ENCODE results near the gene PLCB1. TPM values are rescaled to one million over a fixed set of nuclear protein-coding genes. Genes with fewer than 3 reads are reported as not detected.
"Not testable (repeated sequence)": the region's sequence is repeated elsewhere in the genome, so short reads cannot be mapped to it uniquely, and the experiment has no call there.

PLCB1 gene
- total RNA-seq, 1 donor from 2014 or later = 58.5 TPM

- DNase-seq (ENCODE audit: low spot score) (no peak), ATAC-seq (no peak)
- intact Hi-C loops (cut with DNase I) = no loop called here
Measured at GRCh38 chr20:8578161-8578865, 446.2 kb downstream of the PLCB1 start.

DNA sequence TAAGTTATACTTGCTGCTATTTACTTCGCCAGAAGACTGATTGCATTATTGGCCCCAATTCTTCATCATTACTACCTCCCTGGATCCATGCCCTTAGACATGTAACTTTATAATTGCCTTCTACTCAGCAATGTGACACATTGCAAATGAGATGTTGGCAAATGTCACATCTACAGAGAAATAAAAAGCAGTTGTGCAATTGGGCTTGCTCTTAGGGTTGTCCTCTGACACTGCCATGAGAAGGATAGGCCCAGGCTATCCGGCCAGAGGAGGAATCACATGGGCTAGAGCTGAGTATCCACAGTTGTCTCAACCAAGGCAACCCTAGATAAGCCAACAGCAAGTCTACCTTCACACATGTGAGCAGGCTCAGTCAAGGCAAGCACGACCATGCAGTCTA, 447.0 kb downstream of the PLCB1 start:
- DNase-seq (ENCODE audit: low spot score) (no peak), ATAC-seq (peak; percentile 34)
- intact Hi-C loops (cut with DNase I) = no loop called here

GRCh38 chr20:8581446-8582183, 449.5 kb downstream of the PLCB1 start:
- DNase-seq (ENCODE audit: low spot score) = no peak
- intact Hi-C loops (cut with DNase I) = no loop called here
- no peak for ATAC-seq

DNA sequence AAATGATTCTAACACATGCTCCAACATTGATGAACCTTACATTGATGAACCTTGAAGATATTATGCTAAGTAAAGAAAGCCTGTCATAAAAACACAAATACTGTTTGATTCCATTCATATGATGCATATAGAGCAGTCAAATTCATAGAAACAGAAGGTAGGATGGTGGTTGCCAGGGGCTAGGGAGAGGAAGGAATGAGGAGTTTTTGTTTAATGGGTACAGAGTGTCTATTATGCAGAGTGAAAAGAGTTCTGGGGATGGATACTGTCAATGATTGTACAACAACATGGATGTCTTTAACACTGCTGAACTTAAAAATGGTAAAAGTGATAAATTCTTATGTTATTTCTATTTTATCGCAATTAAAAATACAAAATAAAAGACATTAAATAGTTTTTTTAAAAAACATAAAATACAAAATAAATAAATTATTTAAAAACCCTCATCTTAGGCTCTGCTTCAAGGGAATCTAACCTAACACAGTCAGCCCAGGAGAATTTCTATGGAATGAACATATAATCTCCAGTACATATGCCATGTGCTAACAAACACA, 451.0 kb downstream of the PLCB1 start:
- ATAC-seq = no peak

GRCh38 chr20:8583566-8584043, 451.5 kb downstream of the PLCB1 start:
- DNase-seq (ENCODE audit: low spot score) = no peak
- ATAC-seq = no peak
- intact Hi-C loops (cut with DNase I) = no loop called here

More for the DNA sequence above, 451.0 kb downstream of the PLCB1 start:
- intact Hi-C loops (cut with DNase I) = no loop called here
- DNase-seq (ENCODE audit: low spot score) = no peak

GRCh38 chr20:8587251-8587650, 455.2 kb downstream of the PLCB1 start:
- DNase-seq (ENCODE audit: low spot score) = no peak
- intact Hi-C loops (cut with DNase I) = no loop called here
- ATAC-seq = no peak

- intact Hi-C loops (cut with DNase I) = no loop called here
- DNase-seq (ENCODE audit: low spot score) (no peak), ATAC-seq (no peak)
Measured at GRCh38 chr20:8587810-8588209, 455.7 kb downstream of the PLCB1 start.

- ATAC-seq (no peak), DNase-seq (ENCODE audit: low spot score) (no peak)
- intact Hi-C loops (cut with DNase I) = no loop called here
Measured at GRCh38 chr20:8589956-8590355, 457.9 kb downstream of the PLCB1 start.

- DNase-seq (ENCODE audit: low spot score); ATAC-seq; intact Hi-C loops (cut with DNase I): not testable (repeated sequence)
Measured at GRCh38 chr20:8600910-8601541, 469.0 kb downstream of the PLCB1 start.

- ATAC-seq = no peak
- intact Hi-C loops (cut with DNase I) = no loop called here
- no peak for DNase-seq (ENCODE audit: low spot score)
Measured at GRCh38 chr20:8601542-8601912, 469.5 kb downstream of the PLCB1 start.

DNA sequence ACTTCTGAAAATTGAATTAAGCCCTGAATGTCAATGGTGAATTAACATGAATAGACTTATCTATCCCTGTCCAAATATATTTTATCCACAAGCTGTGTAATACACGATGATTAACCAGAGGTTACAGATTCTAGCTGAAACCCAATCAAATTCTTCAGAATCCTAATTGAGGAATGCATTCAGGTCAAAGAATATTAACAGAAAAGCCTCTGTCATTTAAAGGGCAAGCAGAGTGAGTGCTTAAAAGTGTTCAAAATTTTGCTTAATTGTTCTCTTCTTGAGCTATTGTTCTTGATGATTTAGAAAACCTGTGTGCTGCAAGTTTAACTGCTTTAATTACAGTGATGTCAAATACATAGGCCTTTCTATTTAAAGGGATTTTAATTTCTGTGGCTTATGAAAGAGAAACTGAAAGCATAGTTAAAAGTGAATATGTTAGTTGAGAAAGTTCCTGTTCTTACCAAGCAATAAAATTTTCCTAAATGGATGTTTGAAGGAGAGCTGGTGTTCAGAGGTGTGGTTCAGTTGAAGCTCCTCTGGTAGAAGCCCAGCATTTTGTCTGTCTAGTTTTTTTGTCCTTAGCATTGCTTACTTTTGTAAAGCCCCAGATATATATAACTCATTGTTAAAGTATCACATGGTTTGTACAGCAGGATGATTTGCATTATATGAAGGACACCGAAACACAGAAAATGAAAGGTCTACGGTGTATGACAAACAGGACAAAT, 470.5 kb downstream of the PLCB1 start:
- intact Hi-C loops (cut with DNase I) = no loop called here
- ATAC-seq = no peak
- no peak for DNase-seq (ENCODE audit: low spot score)

DNA sequence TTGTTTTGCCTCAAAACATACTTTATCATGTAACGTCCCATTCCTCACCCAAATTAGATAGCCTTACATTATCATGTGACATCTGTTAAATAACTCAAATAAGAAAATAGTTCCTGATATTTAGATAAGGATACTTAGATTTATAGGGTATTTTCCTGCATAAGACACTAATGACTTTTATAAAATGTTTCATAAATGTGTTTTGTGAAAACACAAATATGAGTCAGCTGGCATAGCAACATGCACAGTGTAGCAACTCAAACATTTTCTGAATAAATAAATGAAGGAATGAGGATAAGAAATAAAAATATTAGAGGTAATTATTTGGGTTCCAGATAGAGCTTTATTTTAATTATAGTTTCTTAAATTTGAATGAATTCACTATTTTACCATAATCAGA, 476.4 kb downstream of the PLCB1 start:
- intact Hi-C loops (cut with DNase I) = no loop called here
- ATAC-seq (no peak), DNase-seq (ENCODE audit: low spot score) (no peak)

- intact Hi-C loops (cut with DNase I) = no loop called here
- DNase-seq (ENCODE audit: low spot score) (no peak), ATAC-seq (peak; percentile 41)
Measured at GRCh38 chr20:8616792-8617191, 484.7 kb downstream of the PLCB1 start.

DNA sequence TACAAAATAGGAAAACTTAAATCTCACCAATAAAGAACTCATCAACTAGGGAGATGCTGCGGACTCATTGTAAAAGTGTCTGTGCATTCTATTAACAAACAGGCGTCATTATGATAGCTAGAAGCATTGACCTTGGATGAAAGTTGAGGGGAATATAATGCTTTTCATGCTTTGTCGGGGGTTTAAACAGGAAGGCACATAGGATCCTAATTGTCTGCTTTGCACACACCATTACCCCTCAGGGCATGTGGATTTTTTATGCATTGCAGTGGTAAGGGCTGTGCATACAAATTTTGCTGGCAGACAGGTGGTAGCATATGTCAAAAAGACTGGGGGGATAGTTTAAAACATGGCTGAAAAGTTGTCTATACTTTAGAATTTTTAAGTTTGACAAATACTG, 488.9 kb downstream of the PLCB1 start:
- no peak for ATAC-seq
- intact Hi-C loops (cut with DNase I) = no loop called here
- no peak for DNase-seq (ENCODE audit: low spot score)

DNA sequence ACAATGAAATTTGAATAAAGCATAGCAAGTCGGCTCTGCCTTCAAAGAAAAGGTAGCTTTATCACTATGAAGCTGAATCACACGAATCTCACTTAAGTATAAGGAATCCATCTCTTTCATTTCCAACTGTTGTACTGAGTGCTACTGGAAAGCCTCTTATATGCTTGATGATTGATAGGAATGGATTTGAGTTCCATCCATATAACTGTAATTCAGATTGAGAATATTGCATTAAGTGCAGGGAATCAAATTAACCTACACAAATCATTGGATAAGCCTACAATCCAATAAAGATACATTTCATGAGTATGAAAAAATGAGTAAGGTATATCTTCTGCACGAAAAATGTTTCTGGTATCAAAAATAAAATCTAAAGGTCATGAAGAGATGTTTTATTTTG, 492.0 kb downstream of the PLCB1 start:
- DNase-seq (ENCODE audit: low spot score) (no peak), ATAC-seq (no peak)
- intact Hi-C loops (cut with DNase I) = no loop called here

DNA sequence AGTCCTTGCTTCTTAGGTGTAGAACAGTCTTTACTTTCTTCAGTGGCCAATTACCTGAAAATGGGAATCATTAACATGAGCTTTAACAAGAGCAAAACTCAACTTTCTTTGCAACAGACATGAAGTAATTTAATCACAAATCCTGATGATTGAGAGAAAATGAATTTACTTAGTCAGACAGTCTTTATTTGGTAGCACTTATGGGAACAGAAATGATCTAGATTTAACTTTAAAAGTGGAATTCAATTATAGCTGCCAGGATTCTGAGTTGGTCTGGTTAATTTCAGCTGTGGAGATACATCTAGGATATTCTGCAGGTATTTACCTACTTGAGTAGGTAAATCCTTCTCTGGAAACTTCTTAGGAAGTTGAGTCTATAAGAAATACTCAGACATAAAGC, 492.6 kb downstream of the PLCB1 start:
- no peak for DNase-seq (ENCODE audit: low spot score)
- ATAC-seq = no peak
- intact Hi-C loops (cut with DNase I) = no loop called here

DNA sequence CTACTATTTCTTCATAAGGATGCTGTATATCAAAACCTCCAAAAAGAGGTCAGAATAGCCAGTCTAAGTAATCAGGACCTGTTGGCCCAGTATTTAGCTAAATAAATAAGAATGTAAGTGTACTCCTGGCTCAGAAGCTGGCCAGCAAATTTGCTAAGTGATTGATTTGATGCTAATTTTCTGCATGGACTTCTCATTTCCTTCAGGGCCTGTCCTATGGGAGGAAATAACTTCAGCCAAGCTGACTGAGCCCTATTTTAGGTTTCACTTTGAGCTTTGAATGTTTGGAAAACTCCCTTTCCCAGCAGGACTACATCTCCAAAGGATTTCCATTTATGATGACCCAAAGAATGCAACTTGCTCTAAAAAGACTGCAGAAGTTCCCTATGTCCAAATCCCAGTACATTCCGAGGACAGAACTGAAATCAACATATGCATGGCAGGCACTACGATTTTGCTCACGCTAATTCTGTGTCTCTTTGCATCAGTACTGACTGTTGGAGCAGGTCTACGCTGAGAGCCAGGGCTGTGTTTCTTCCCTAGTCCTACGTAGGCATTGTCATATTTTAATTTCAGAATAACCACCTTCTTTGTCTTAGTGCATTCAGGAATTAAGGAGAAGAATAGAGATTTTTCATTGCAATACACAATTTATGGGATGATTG, 495.4 kb downstream of the PLCB1 start:
- intact Hi-C loops (cut with DNase I) = no loop called here
- DNase-seq (ENCODE audit: low spot score) (no peak), ATAC-seq (peak; percentile 32)

GRCh38 chr20:8631271-8631670, 499.2 kb downstream of the PLCB1 start:
- no peak for DNase-seq (ENCODE audit: low spot score)
- intact Hi-C loops (cut with DNase I) = no loop called here
- ATAC-seq = no peak

DNA sequence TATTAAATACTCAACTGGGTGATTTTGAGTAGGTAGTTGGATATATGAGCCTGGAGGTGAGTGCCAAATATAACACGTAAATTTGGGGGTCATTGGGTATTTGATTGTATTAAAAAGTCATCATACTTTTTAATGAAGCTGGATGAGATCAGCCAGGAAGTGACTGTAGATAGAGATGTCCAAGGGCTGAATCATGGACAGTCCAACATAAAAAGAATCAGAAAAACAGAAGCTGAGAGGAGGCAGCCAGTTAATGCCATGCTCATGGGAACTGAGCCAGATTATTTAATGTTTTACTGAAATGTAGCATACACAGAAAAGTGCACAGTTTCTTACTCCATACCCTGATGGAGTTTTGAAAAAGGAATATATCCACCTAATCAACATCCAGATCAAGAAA, 501.3 kb downstream of the PLCB1 start:
- no peak for ATAC-seq
- DNase-seq (ENCODE audit: low spot score) = no peak
- intact Hi-C loops (cut with DNase I) = no loop called here

Data from sciatic nerve (tissue), 2 donors.